Measurements from ENCODE around the gene PTPRT.

GRCh38 chr20:42894483-42894882 lies 295.2 kb downstream of the PTPRT start:
- no peak for TF ChIP-seq CTCF (IDR thresholded peaks at IDR 0.05)
- no peak for TF ChIP-seq POLR2A (IDR thresholded peaks at IDR 0.05)

Measured in uterus (tissue), 2 donors.